ENCODE measurements around the gene BABAM2.

GRCh38 chr2:28155086-28155485, 264.6 kb downstream of the BABAM2 start:
- TF ChIP-seq POLR2A (IDR thresholded peaks at IDR 0.05), result no peak
- no peak for TF ChIP-seq CTCF (IDR thresholded peaks at IDR 0.05)

Data from heart left ventricle (tissue), 13 donors.